Middle frontal gyrus (tissue), 1 donor: ENCODE results near the gene TERB2.
"Not testable (repeated sequence)": the region's sequence is repeated elsewhere in the genome, so short reads cannot be mapped to it uniquely, and the experiment has no call there.

Experiments used
- DNase-seq: peaks from one replicate; pipeline ENCODE4 v3.0.0-alpha.2; 2015; ENCODE audit warnings: low spot score; ENCODE audit errors: extremely low spot score

The TERB2 gene

DNA sequence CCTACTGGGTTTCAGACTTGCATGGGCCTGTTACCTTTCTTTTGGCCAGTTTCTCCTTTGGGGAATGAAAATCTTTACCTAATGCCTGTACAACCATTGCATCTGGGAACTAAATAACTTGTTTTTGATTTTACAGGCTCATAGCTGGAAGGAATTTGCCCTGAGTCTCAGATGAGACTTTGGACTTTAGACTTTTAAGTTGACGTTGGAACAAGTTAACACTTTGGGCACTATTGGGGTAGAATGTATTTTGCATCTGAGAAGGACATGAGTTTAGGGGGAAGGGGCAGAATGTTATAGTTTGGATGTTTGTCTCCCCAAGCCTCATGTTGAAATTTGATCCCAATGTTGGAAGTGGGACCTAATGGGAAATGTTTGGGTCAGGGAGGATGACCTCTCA is 44.7 kb downstream of the TERB2 start:
- DNase-seq: not testable (repeated sequence)

GRCh38 chr15:45003731-45004410 is 47.4 kb downstream of the TERB2 start:
- DNase-seq: not testable (repeated sequence)

- DNase-seq: not testable (repeated sequence)
Measured at GRCh38 chr15:45004590-45005175, 48.2 kb downstream of the TERB2 start.

GRCh38 chr15:45009046-45009445 is 52.6 kb downstream of the TERB2 start:
- no peak for DNase-seq

DNA sequence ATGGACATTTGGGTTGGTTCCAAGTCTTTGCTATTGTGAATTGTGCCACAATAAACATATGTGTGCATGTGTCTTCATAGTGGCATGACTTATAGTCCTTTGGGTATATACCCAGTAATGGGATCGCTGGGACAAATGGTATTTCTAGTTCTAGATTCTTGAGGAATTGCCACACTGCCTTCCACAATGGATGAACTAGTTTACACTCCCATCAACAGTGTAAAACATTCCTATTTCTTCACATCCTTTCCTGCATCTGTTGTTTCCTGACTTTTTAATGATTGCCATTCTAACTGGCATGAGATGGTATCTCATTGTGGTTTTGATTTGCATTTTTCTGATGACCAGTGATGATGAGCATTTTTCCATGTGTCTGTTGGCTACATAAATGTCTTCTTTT is 58.6 kb downstream of the TERB2 start:
- not testable (repeated sequence) for DNase-seq

DNA sequence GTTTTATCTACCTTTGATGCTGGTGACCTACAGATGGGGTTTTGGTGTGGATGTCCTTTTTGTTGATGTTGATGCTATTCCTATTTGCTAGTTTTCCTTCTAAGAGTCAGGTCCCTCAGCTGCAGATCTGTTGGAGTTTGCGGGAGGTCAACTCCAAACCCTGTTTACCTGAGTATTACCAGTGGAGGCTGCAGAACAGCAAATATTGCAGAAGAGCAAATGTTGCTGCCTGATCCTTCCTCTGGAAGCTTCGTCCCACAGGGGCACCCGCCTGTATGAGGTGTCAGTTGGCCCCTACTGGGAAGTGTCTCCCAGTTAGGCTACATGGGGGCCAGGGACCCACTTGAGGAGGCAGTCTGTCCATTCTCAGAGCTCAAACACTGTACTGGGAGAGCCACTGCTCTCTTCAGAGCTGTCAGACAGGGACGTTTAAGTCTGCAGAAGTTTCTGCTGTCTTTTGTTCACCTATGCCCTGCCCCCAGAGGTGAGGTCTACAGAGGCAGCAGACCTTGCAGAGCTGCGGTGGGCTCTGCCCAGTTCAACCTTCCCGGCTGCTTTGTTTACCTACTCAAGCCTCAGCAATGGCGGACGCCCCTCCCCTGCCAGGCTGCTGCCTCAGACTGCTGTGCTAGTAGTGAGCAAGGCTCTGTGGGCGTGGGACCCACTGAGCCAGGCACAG is 63.9 kb downstream of the TERB2 start:
- DNase-seq: not testable (repeated sequence)

- not testable (repeated sequence) for DNase-seq
Measured at GRCh38 chr15:45020901-45021259, 64.4 kb downstream of the TERB2 start.

- DNase-seq: no peak
Measured at GRCh38 chr15:45021348-45021747, 64.9 kb downstream of the TERB2 start.

GRCh38 chr15:45022871-45023658 is 66.6 kb downstream of the TERB2 start, which contains the start of gene SORD:
SORD (plus strand) TSS chr15:45023195; CDS start chr15:45023284, 89 bp downstream.
- peak; percentile 83 for DNase-seq

- no peak for DNase-seq
Measured at GRCh38 chr15:45023659-45024225, 67.3 kb downstream of the TERB2 start.

DNA sequence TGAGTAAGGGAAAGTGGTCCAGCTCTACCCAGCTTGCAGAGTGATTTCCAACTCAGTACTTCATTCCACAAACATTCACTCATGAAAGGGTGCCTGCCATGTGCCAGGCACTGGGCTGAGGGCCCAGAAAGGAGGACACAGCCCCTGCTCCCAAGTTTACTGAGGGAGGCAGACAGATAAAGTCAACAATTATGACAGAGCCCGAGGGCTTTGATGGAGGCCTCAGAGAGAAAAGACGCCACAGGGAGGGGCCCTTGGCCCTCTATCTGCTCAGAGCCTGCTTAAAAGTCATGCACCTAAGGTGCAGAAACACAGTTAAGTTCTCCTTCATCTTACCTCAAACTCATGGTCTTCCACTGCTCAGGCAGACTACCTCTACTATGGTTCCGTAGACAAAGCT is 68.2 kb downstream of the TERB2 start:
- not testable (repeated sequence) for DNase-seq

GRCh38 chr15:45025627-45026026 is 69.1 kb downstream of the TERB2 start:
- not testable (repeated sequence) for DNase-seq

DNA sequence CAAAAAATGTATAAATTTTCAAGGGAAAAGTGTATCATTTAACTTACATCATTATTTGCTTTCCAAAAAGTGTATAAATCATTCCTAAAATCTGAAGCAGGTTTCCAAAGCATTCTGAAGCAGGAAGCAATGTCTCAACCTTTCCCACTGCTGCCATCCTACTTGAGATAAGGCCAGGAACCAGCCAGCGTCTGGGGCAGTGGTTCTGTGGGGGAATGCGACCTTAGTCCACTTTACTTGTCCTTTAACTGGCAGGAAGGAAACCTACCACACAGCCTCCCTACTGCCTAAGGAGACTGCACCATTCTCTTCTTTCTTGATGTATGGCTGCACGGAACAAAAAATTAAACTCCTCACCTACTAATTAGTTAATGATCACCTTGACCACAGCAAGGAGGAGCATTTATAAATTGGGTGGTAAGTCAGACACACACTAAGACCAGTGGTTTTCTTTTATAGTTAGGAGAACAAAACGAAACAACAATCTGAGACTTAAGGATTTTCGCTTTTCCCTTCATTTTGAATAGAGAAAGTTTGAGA is 70.2 kb downstream of the TERB2 start:
- no peak for DNase-seq

GRCh38 chr15:45027220-45027619 is 70.7 kb downstream of the TERB2 start:
- no peak for DNase-seq
